HepG2 (cell line): ENCODE data around the gene ADAD2. TPM values are rescaled to one million over a fixed set of nuclear protein-coding genes. Genes with fewer than 3 reads are reported as not detected.

ENCODE experiments used
- CEBPG ChIP-seq: IDR thresholded peaks from 2 replicates; pipeline ENCODE4 v1.6.1; 2016
- FOXM1 ChIP-seq: sonication (generic); formaldehyde crosslinking; IDR thresholded peaks from 2 replicates; pipeline ENCODE4 v1.5.0; 2020; ENCODE audit warnings: missing genetic modification reagents
- JUNB ChIP-seq: sonication (generic); formaldehyde crosslinking; IDR thresholded peaks from 2 replicates; pipeline ENCODE4 v1.8.0; 2022; ENCODE audit warnings: missing genetic modification reagents, mild to moderate bottlenecking, borderline replicate concordance
- MED13 ChIP-seq: sonication (generic); formaldehyde crosslinking; IDR thresholded peaks from 2 replicates; pipeline ENCODE4 v1.5.0; 2020; ENCODE audit warnings: missing genetic modification reagents
- NAIF1 ChIP-seq: sonication (generic); formaldehyde crosslinking; IDR thresholded peaks from 2 replicates; pipeline ENCODE4 v1.5.0; 2020; ENCODE audit warnings: mild to moderate bottlenecking, missing genetic modification reagents, borderline replicate concordance
- PITX1 ChIP-seq: sonication (generic); formaldehyde crosslinking; IDR thresholded peaks from 2 replicates; pipeline ENCODE4 v1.5.1; 2020; ENCODE audit warnings: mild to moderate bottlenecking, missing genetic modification reagents
- ZNF10 ChIP-seq: sonication (generic); formaldehyde crosslinking; IDR thresholded peaks from 2 replicates; pipeline ENCODE4 v1.4.0; 2020; ENCODE audit warnings: mild to moderate bottlenecking, low read depth, missing genetic modification reagents, borderline replicate concordance
- ZSCAN12 ChIP-seq: sonication (generic); formaldehyde crosslinking; IDR thresholded peaks from 2 replicates; pipeline ENCODE4 v1.9.0; 2021; ENCODE audit warnings: mild to moderate bottlenecking, missing genetic modification reagents
- ZSCAN20 ChIP-seq: sonication (generic); formaldehyde crosslinking; IDR thresholded peaks from 2 replicates; pipeline ENCODE4 v1.4.0; 2020; ENCODE audit warnings: missing genetic modification reagents, mild to moderate bottlenecking, borderline replicate concordance
- polyA plus RNA-seq, 8 experiments: library from polyadenylated mRNA; depleted of rRNA in 3 of 8; stranded (reverse) in 7 of 8; unstranded in 1 of 8; fragments of >200 nt; fragmentation: Illumina TruSeq in 4 of 8; extraction: Trizol in 4 of 8; gene quantifications; 2 replicates each; pipeline versions ENCODE4 v1.2.1 to v1.2.3, GENCODE V29; 2011 to 2016; ENCODE audit warnings: low read depth in 4 of 8, missing spikeins in 1 of 8, mixed read lengths in 1 of 8; ENCODE audit not compliant: insufficient read depth in 1 of 8
- total RNA-seq, 5 experiments: library from RNA; depleted of rRNA; stranded (reverse); fragments of >200 nt; fragmentation: Illumina TruSeq; extraction: Trizol; gene quantifications; 2 replicates each; pipeline ENCODE4 v1.2.3, GENCODE V29; 2016; ENCODE audit warnings: low read depth in 1 of 5
- TF ChIP-seq, protein P1 (sequence below): sonication (generic); formaldehyde crosslinking; IDR thresholded peaks from 2 replicates; pipeline ENCODE4 v1.4.0; 2020; ENCODE audit warnings: mild to moderate bottlenecking, missing genetic modification reagents
- TF ChIP-seq, protein P2 (sequence below): sonication (generic); formaldehyde crosslinking; IDR thresholded peaks from 2 replicates; pipeline ENCODE4 v1.5.1; 2020; ENCODE audit warnings: missing genetic modification reagents, mild to moderate bottlenecking, borderline replicate concordance
- TF ChIP-seq, protein P3 (sequence below): sonication (generic); formaldehyde crosslinking; conservative IDR thresholded peaks from 2 replicates; pipeline ENCODE4 v1.8.0; 2022; ENCODE audit warnings: mild to moderate bottlenecking, moderate library complexity, missing genetic modification reagents

ADAD2 gene
- total and polyA plus RNA-seq, 2 of the 13 experiments (the other 11 are each of a cell fraction or from before 2014, with no cell fraction given): not detected

GRCh38 chr16:84144859-84145639, 45.9 kb upstream of the ADAD2 start, which contains the start of the genes DNAAF1 and HSDL1 (continued):
- TF ChIP-seq FOXM1 (CRISPR knock-in tag): no peak
- no peak for TF ChIP-seq ZNF10 (CRISPR knock-in tag)
- TF ChIP-seq, protein P1, sequence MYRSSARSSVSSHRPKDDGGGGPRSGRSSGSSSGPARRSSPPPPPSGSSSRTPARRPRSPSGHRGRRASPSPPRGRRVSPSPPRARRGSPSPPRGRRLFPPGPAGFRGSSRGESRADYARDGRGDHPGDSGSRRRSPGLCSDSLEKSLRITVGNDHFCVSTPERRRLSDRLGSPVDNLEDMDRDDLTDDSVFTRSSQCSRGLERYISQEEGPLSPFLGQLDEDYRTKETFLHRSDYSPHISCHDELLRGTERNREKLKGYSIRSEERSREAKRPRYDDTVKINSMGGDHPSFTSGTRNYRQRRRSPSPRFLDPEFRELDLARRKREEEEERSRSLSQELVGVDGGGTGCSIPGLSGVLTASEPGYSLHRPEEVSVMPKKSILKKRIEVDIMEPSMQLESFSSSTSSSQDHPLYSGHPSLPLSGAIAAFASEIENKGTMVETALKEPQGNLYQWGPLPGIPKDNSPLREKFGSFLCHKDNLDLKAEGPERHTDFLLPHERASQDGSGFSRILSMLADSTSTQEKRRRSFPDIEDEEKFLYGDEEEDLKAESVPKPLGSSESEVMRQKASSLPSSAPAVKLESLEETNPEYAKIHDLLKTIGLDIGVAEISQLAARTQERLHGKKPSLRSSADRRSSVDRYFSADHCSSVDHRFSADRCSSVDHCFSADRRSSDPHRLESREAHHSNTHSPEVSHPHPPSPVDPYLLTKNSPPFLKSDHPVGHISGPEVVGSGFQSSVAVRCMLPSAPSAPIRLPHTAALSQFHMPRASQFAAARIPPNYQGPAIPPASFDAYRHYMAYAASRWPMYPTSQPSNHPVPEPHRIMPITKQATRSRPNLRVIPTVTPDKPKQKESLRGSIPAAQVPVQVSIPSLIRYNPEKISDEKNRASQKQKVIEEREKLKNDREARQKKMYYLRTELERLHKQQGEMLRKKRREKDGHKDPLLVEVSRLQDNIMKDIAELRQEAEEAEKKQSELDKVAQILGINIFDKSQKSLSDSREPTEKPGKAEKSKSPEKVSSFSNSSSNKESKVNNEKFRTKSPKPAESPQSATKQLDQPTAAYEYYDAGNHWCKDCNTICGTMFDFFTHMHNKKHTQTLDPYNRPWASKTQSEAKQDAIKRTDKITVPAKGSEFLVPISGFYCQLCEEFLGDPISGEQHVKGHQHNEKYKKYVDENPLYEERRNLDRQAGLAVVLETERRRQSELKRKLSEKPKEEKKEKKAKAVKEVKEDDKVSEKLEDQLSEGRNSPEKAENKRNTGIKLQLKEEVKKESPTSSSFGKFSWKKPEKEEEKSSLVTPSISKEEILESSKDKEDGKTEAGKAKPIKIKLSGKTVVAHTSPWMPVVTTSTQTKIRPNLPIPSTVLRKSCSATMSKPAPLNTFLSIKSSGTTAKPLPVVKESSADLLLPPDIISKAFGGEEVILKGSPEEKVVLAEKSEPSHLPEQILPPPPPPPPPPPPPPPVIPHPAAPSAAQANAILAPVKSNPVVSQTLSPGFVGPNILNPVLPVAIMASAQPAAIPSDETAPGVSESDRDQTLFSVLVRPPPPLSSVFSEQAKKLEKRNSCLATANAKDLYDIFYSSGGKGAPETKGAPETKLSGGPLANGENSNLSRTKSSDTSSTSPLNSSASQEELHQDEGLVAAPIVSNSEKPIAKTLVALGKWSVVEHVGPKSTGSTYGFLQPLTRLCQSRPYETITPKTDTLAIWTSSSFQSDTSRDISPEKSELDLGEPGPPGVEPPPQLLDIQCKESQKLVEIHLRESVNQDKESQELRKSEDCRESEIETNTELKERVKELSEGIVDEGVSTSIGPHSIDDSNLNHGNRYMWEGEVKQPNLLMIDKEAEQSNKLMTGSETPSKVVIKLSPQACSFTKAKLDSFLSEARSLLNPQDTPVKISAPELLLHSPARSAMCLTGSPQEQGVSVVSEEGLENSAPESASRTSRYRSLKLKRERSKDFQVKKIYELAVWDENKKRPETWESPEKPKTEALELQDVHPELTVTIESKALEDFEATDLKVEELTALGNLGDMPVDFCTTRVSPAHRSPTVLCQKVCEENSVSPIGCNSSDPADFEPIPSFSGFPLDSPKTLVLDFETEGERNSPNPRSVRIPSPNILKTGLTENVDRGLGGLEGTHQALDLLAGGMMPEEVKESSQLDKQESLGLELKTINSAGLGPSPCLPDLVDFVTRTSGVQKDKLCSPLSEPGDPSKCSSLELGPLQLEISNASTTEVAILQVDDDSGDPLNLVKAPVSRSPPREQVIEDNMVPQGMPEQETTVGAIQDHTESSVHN: no peak
- TF ChIP-seq, protein P2, sequence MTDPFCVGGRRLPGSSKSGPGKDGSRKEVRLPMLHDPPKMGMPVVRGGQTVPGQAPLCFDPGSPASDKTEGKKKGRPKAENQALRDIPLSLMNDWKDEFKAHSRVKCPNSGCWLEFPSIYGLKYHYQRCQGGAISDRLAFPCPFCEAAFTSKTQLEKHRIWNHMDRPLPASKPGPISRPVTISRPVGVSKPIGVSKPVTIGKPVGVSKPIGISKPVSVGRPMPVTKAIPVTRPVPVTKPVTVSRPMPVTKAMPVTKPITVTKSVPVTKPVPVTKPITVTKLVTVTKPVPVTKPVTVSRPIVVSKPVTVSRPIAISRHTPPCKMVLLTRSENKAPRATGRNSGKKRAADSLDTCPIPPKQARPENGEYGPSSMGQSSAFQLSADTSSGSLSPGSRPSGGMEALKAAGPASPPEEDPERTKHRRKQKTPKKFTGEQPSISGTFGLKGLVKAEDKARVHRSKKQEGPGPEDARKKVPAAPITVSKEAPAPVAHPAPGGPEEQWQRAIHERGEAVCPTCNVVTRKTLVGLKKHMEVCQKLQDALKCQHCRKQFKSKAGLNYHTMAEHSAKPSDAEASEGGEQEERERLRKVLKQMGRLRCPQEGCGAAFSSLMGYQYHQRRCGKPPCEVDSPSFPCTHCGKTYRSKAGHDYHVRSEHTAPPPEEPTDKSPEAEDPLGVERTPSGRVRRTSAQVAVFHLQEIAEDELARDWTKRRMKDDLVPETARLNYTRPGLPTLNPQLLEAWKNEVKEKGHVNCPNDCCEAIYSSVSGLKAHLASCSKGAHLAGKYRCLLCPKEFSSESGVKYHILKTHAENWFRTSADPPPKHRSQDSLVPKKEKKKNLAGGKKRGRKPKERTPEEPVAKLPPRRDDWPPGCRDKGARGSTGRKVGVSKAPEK (CRISPR knock-in tag): no peak
- no peak for TF ChIP-seq PITX1 (CRISPR knock-in tag)
- no peak for TF ChIP-seq NAIF1 (CRISPR knock-in tag)
- 0 out of 2 replicates have a peak, but pooled peaks have one; percentile 58 for TF ChIP-seq ZSCAN20 (CRISPR knock-in tag)
- no peak for TF ChIP-seq ZSCAN12 (CRISPR knock-in tag)
- no peak for TF ChIP-seq CEBPG (CRISPR knock-in tag)
- no peak for TF ChIP-seq JUNB (CRISPR knock-in tag)
- TF ChIP-seq MED13 (CRISPR knock-in tag): 0 out of 2 replicates have a peak, but pooled peaks have one; percentile 11
- TF ChIP-seq, protein P3, sequence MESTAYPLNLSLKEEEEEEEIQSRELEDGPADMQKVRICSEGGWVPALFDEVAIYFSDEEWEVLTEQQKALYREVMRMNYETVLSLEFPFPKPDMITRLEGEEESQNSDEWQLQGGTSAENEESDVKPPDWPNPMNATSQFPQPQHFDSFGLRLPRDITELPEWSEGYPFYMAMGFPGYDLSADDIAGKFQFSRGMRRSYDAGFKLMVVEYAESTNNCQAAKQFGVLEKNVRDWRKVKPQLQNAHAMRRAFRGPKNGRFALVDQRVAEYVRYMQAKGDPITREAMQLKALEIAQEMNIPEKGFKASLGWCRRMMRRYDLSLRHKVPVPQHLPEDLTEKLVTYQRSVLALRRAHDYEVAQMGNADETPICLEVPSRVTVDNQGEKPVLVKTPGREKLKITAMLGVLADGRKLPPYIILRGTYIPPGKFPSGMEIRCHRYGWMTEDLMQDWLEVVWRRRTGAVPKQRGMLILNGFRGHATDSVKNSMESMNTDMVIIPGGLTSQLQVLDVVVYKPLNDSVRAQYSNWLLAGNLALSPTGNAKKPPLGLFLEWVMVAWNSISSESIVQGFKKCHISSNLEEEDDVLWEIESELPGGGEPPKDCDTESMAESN (CRISPR knock-in tag): peak; percentile 84; the same call in 1 of the 2 replicates
